GM21576 (cell line): ENCODE results near the gene SNN.

Experiments used
- ATAC-seq: cut with Tn5 transposase; IDR thresholded peaks from one replicate; pipeline ENCODE4 v1.9.1; 2021; ENCODE audit warnings: mild to moderate bottlenecking, moderate library complexity; ENCODE audit not compliant: unreplicated experiment

The SNN gene

DNA sequence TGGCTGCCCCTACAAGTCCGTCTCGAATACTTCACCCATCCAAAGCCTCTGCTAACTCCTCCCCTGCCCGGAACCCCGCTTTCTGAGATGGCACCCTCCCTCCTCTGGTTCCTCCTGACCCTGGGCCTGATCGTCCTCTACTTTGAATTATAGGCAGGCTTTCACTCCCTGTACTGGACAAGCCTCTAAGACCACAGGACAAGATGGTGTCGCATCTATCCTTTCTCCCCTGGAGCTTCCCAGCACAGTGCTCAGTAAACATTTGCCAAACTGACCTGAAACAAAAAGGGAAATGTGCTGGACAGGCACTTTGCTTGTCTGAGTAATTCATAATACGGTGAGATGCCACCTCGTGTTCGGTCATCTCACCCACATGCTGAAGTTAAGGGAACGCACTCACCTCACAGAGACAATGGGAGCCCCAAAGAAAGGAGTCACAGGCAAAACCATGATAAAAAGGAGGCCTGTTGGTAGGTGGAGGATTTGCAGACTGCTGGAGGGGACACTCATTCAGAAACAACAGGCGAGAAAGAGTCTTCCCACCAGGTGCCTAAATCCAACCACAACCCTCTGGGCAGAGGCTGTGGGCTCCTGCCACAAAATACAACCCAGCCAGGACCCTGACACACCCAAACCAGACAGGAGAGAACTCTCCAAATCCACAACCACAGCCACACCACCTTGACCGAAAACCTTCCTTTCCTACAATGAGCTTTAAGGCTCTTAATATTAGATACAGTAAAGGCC is 28.2 kb downstream of the SNN start:
- ATAC-seq: no peak

GRCh38 chr16:11697319-11697718 is 29.1 kb downstream of the SNN start:
- ATAC-seq: no peak

DNA sequence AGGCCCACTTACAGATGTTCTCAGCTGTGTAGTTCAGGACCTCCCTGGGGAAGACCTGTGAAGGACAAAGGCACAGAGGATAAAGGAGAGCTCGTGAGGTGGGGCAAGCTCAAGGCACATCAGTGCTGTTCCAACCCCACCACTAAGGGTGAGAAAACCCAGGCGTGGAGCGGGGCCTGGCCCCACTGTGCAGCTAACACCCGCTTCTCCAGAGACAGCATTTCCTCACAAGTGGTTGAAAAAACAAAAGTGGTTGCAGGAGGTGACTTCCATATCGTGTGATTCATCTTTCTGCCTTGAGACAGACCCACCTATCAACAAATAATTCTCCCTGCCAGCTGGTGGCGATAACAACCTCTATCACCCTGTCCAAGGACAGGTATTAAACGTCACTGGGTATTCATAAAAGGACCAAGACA is 30.0 kb downstream of the SNN start:
- ATAC-seq: no peak

DNA sequence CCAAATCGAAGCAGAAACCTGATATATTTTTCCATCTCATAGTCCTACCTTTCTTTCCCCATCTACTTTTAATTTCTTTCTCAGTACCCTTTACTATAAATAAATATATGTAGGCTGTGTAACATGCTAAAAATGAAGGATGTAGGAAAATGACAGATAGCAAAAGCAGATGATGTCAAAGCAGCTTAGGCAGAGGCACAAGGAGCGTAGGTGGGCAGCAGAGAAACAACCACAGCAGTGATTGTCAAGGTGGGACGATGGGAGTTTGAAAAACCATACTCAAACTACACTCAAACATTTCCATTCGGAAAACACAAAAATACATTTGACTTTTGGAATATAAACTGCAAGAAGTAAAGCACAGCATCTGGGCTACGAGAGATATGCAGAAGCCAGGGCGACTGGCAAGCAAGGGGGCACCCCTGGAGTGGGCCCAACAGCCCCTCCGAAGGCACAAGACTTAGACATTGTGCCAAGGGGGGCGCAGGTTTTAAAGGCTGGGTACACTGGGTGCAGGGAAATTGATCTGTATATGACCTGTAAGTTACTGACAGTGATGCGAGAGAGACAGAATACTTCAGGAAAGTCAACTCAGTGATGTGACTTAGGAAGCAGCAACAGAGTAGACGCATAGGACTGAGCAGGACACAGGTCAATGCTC is 31.1 kb downstream of the SNN start:
- ATAC-seq: no peak

- no peak for ATAC-seq
These were observed 32.2 kb downstream of the SNN start for GRCh38 chr16:11700264-11701029.

DNA sequence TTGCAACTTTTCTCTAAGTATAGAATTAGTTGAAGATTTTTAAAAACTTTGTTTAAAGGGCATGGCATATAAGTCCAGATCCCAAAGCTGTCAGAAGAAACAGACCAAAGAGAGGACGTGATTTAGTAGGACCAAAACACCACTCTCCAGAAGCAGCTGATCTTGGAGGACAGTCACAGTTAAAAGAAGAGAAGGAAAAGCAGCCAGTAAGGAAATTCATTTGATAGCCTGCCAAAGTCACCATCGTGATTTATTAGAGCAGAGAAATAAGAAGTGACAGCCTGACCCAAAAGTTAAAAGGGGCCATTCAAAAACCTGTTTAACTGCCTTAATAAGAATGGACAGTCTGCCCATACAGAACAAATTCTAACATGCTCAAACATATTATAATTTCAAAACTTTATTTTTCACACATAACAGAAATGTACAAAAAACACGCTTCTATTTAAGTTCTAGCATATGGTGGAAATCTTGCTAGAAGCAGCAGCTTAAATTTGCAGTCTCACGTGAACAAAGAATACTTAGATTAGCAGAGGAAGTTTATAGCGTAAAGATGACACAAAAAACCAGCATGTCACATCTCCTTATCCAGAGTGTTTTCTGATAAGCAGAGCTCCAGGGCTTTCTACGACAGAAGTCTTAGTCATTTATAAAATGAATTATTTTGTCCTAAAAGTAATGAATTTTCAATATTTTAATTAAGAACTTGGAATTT is 37.2 kb downstream of the SNN start:
- no peak for ATAC-seq

GRCh38 chr16:11706180-11706742 is 38.0 kb downstream of the SNN start:
- ATAC-seq: no peak

DNA sequence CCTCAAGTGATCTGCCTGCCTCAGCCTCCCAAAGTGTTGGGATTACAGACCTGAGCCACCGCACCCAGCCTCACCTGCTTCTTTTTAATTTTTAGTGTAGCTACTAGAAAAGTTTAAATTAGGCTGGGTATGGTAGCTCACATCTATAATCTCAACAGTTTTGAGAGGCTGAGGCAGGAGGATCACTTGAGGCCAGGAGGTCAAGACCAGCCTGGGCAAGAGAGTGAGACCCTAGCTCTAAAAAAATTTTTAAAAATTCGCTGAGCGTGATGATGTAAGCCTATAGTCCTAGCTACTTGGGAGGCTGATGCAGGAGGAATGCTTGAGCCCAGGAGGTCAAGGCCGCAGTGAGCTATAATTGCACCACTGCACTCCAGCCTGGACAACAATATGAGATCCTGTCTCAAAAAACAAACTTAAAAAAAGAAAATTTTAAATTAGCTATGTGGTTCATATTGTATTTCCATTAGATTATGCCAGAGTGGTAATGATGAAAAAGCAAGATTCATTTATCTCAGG is 39.5 kb downstream of the SNN start:
- no peak for ATAC-seq

DNA sequence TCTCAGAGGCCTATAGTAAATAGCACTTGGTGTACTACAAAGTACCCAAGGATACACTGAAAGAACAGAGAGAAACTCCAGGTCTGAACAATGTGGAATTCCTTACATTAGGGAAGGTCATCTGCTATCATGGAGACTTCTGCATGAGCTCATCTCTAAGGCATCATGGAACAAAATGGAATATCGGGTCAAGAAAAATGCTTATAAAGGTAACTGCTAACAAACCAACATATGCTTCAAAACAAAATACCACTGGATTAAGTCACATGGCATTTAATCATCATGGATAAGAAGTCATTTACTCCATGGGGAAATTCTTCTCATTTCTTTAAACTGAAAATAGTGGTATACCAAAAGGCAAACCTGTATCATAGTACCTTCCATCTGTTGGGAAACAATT is 40.2 kb downstream of the SNN start:
- no peak for ATAC-seq

GRCh38 chr16:11711662-11712061 is 43.4 kb downstream of the SNN start:
- ATAC-seq: no peak

DNA sequence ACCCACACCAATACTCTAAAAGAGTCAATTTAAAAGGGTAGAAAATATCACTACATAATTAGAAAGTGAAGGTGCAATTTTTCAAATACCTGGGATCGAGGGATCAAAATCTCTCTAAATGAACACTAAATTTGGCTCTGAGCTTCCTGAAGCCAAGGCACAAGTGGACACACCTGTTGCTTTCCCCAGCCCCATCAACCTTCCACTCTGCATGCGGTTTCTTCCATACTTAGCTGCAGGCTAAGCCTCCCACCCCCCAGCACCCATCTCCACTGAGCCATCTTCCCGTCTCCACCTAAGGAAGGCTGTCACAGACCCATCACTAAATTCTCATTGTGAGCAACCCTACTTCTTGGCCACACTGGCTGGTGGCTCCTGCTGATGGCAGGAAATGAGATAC is 43.9 kb downstream of the SNN start:
- ATAC-seq: no peak

GRCh38 chr16:11715246-11715947 is 47.1 kb downstream of the SNN start:
- ATAC-seq: no peak

- no peak for ATAC-seq
These were observed 48.1 kb downstream of the SNN start for GRCh38 chr16:11716336-11716735.

DNA sequence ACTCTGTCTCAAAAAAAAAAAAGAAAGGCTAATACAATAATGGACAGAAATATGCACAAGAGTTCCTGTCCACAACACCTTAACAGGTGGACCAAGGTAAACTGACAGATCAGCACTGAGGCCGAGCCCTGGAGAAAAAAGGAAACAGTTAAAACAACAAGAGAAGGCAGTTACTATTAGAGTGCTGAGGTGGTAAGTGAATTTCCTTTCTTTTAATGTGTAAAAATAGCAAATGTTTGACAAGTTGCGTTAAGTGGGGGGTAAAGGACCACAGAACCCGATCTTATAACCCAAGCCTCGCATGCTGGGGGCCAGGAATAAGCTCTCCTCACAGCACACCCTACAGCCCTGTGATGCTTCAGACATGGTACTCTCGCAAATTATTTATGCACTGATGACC is 49.6 kb downstream of the SNN start:
- ATAC-seq: no peak

- no peak for ATAC-seq
These were observed 50.9 kb downstream of the SNN start for GRCh38 chr16:11719171-11719570.

DNA sequence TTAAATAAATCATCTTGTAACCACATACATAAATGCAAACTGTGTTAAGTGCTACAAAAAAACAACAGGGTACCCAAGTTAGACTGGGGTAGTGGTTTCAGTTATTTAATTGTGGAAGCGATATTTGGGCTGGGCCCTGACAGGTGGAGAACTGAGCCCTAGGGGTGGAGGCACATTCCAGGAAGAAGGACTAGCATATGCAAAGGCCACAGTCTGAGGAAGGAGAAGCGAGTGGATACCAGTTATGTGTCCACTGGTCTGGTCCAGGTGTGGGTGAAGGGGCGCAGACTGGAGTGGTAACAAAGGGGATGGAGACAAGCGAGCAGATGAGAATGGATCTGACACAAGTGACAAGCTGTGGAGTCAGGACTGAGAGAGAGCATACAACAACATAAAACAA is 51.5 kb downstream of the SNN start:
- no peak for ATAC-seq

DNA sequence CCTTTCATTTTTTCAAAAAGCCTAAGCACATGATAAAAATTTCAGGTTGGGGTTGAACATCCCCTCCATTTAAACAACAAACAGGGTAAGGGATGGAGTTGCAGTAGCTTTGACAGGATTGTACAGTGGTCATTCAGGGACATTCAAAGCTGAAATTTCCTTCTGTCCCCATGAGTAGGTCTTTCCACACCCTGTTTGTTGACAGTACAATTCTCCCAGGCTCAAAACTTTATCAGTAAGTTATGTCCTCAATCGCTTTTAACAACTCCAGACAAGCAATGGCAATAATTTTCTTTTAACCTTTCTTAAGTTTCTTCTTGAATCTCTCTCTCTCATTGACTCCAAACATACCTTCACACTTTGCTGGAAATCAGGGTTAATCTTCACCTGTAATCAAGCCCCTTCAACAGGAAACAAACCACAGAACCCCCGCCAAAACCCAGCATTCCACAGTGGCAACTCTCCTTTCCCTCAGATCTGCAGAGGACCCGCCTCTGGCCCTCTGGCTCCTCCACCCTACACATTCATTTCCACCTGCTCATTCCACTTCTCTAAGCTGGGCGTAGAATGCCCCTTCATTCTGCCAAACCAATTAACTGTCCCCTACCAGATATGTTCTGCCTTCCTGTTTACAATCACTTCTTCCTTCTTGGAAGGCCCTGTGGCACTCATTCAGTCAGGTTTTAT is 53.7 kb downstream of the SNN start:
- ATAC-seq: no peak

GRCh38 chr16:11722468-11722808 is 54.2 kb downstream of the SNN start:
- ATAC-seq: no peak

DNA sequence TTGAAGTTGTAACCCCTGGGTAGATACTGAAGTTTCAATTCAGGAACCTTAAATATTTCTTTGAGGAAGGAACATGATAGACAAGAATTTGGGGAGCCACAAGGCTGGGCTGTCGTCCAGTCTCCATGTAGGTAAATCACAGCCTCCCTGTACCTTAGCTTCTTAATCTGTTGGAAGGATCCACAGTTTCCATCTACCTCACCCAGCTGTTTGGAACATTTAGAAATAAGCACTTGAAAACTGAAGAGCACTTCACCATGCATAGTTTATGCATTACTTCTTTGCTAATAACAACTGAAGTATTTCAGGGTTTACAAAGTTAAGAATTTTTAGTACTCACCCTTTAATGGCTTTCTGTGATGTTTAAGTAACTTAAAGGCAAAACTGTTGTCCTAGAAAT is 57.2 kb downstream of the SNN start:
- ATAC-seq: no peak

DNA sequence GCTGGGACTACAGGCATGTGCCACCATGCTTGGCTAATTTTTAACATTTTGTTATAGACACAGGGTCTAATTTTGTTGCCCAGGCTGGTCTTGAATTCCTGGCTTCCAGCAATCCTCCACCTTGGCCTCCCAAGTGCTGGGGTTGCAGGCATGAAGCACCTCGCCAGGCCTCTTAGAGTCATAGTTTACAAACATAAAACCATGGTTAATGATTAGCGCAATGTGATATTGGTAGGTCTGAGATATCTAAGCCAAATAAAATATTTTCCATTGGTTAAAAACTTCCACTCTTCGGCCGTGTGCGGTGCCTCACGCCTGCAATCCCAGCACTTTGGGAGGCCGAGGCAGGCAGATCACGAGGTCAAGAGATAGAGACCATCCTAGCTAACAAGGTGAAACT is 57.8 kb downstream of the SNN start:
- ATAC-seq: no peak
